ENCODE results near the gene MC1R.

The MC1R gene

GRCh38 chr16:89890886-89891657 is 27.6 kb upstream of the MC1R start:
- TF ChIP-seq CTCF (conservative IDR thresholded peaks at IDR 0.05) (no peak), ZFX (IDR thresholded peaks at IDR 0.05) (no peak)
- no peak overlapping the region for H3K27ac ChIP-seq

GRCh38 chr16:89892055-89892630 is 26.5 kb upstream of the MC1R start:
- TF ChIP-seq ZFX (IDR thresholded peaks at IDR 0.05) = no peak
- TF ChIP-seq CTCF (conservative IDR thresholded peaks at IDR 0.05) = no peak
- H3K27ac ChIP-seq = no peak overlapping the region

- TF ChIP-seq CTCF (conservative IDR thresholded peaks at IDR 0.05) (no peak), ZFX (IDR thresholded peaks at IDR 0.05) (no peak)
- H3K27ac ChIP-seq = no peak overlapping the region
Measured at GRCh38 chr16:89892635-89893034, 26.0 kb upstream of the MC1R start.

- TF ChIP-seq ZFX (IDR thresholded peaks at IDR 0.05) (no peak), CTCF (conservative IDR thresholded peaks at IDR 0.05) (no peak)
- no peak overlapping the region for H3K27ac ChIP-seq
Measured at GRCh38 chr16:89893642-89894548, 24.8 kb upstream of the MC1R start.

- no peak for TF ChIP-seq ZFX (IDR thresholded peaks at IDR 0.05)
- no peak for TF ChIP-seq CTCF (conservative IDR thresholded peaks at IDR 0.05)
- no peak overlapping the region for H3K27ac ChIP-seq
Measured at GRCh38 chr16:89895482-89896250, 23.0 kb upstream of the MC1R start.

- no peak overlapping the region for H3K27ac ChIP-seq
- TF ChIP-seq CTCF (conservative IDR thresholded peaks at IDR 0.05) (no peak), ZFX (IDR thresholded peaks at IDR 0.05) (no peak)
Measured at GRCh38 chr16:89897204-89897603, 21.5 kb upstream of the MC1R start.
